Epithelial cell of esophagus (primary cell): ENCODE measurements around the gene PLD3.
"Not testable (repeated sequence)": the region's sequence is repeated elsewhere in the genome, so short reads cannot be mapped to it uniquely, and the experiment has no call there.

ENCODE experiments used
- DNase-seq: peaks from one replicate; pipeline ENCODE4 v3.0.0; 2010; ENCODE audit warnings: low read depth
- H3K4me3 ChIP-seq: 2 replicates; pipeline ENCODE4 v1.5.1; 2011; ENCODE audit warnings: mild to moderate bottlenecking, low read length, control low read depth
- CTCF ChIP-seq: IDR thresholded peaks from 2 replicates; pipeline ENCODE4 v1.5.1; 2011; ENCODE audit warnings: low read depth, mild to moderate bottlenecking, low read length, control low read depth, inconsistent platforms; ENCODE audit not compliant: insufficient read depth; ENCODE audit errors: missing control alignments

PLD3 gene

GRCh38 chr19:40332669-40333068 lies 15.8 kb upstream of the PLD3 start:
- DNase-seq: no peak
- TF ChIP-seq CTCF: no peak
- no peak overlapping the region for H3K4me3 ChIP-seq

- not testable (repeated sequence) for H3K4me3 ChIP-seq, DNase-seq
These were observed 15.4 kb upstream of the PLD3 start for GRCh38 chr19:40333083-40333482.

- no peak for TF ChIP-seq CTCF
- no peak for DNase-seq
- H3K4me3 ChIP-seq: no peak overlapping the region
These were observed 13.4 kb upstream of the PLD3 start for GRCh38 chr19:40335101-40335500.

- TF ChIP-seq CTCF: no peak
- DNase-seq: no peak
- H3K4me3 ChIP-seq: no peak overlapping the region
These were observed 12.5 kb upstream of the PLD3 start for GRCh38 chr19:40335855-40336600.

GRCh38 chr19:40336601-40336900 lies 11.9 kb upstream of the PLD3 start:
- no peak for TF ChIP-seq CTCF
- no peak overlapping the region for H3K4me3 ChIP-seq
- no peak for DNase-seq

GRCh38 chr19:40337107-40337506 lies 11.4 kb upstream of the PLD3 start:
- no peak for DNase-seq
- H3K4me3 ChIP-seq: no peak overlapping the region
- TF ChIP-seq CTCF: no peak

GRCh38 chr19:40337594-40337993 lies 10.9 kb upstream of the PLD3 start:
- no peak overlapping the region for H3K4me3 ChIP-seq
- no peak for DNase-seq
- no peak for TF ChIP-seq CTCF
